SK-N-SH treated with all-trans-retinoic acid at 6 μM for 48 hours (cell line): ENCODE results near the gene GUCY1A2.

Source experiments
- ATAC-seq: fragments of 200-7000 bp; cut with Tn5 transposase; 3 replicates; pipeline ENCODE4 v1.9.1; 2020; ENCODE audit warnings: mild to moderate bottlenecking, moderate library complexity
- BACH2 ChIP-seq: fragments of 250-450 bp; sonication (Bioruptor Pico); IDR thresholded peaks from 2 replicates; pipeline ENCODE4 v1.9.0; 2021; ENCODE audit warnings: mild to moderate bottlenecking, borderline replicate concordance
- CREB5 ChIP-seq: fragments of 250-450 bp; sonication (Bioruptor Pico); IDR thresholded peaks from 2 replicates; pipeline ENCODE4 v1.5.1; 2020; ENCODE audit warnings: low read depth, mild to moderate bottlenecking, moderate library complexity
- CSDC2 ChIP-seq: fragments of 250-450 bp; sonication (Bioruptor Pico); IDR thresholded peaks from 2 replicates; pipeline ENCODE4 v1.5.0; 2020; ENCODE audit warnings: mild to moderate bottlenecking, moderate library complexity
- CSRNP3 ChIP-seq: fragments of 250-450 bp; sonication (Bioruptor Pico); IDR thresholded peaks from 2 replicates; pipeline ENCODE4 v1.5.1; 2021; ENCODE audit warnings: mild to moderate bottlenecking, moderate library complexity
- GLIS3 ChIP-seq: fragments of 250-450 bp; sonication (Bioruptor Pico); IDR thresholded peaks from 2 replicates; pipeline ENCODE4 v1.5.0; 2020; ENCODE audit warnings: mild to moderate bottlenecking, moderate library complexity
- ISL1 ChIP-seq: fragments of 250-450 bp; sonication (Bioruptor Pico); IDR thresholded peaks from 2 replicates; pipeline ENCODE4 v2.1.2; 2022; ENCODE audit warnings: mild to moderate bottlenecking, moderate library complexity
- OSR1 ChIP-seq: fragments of 250-450 bp; sonication (Bioruptor Pico); IDR thresholded peaks from 2 replicates; pipeline ENCODE4 v1.8.0; 2022; ENCODE audit warnings: moderate library complexity, mild to moderate bottlenecking, inconsistent platforms
- PATZ1 ChIP-seq: fragments of 250-450 bp; sonication (Bioruptor Pico); IDR thresholded peaks from 2 replicates; pipeline ENCODE4 v1.8.0; 2020; ENCODE audit warnings: mild to moderate bottlenecking, moderate library complexity, borderline replicate concordance
- POU6F1 ChIP-seq: fragments of 250-450 bp; sonication (Bioruptor Pico); IDR thresholded peaks from 2 replicates; pipeline ENCODE4 v1.8.0; 2021; ENCODE audit warnings: low read depth, mild to moderate bottlenecking, moderate library complexity, borderline replicate concordance
- PPARA ChIP-seq: fragments of 250-450 bp; sonication (Bioruptor Pico); IDR thresholded peaks from 2 replicates; pipeline ENCODE4 v1.5.0; 2020; ENCODE audit warnings: mild to moderate bottlenecking, borderline replicate concordance
- RARB ChIP-seq: fragments of 250-450 bp; sonication (Bioruptor Pico); IDR thresholded peaks from 2 replicates; pipeline ENCODE4 v1.8.0; 2021; ENCODE audit warnings: mild to moderate bottlenecking, moderate library complexity
- SNAI2 ChIP-seq: fragments of 250-450 bp; sonication (Bioruptor Pico); IDR thresholded peaks from 2 replicates; pipeline ENCODE4 v1.5.0; 2020; ENCODE audit warnings: mild to moderate bottlenecking, moderate library complexity
- TCF4 ChIP-seq: fragments of 250-450 bp; sonication (Bioruptor Pico); IDR thresholded peaks from 2 replicates; pipeline ENCODE4 v1.8.0; 2021; ENCODE audit warnings: mild to moderate bottlenecking, moderate library complexity, borderline replicate concordance
- TOX ChIP-seq: fragments of 250-450 bp; sonication (Bioruptor Pico); IDR thresholded peaks from 2 replicates; pipeline ENCODE4 v1.8.0; 2021; ENCODE audit warnings: mild to moderate bottlenecking, moderate library complexity, borderline replicate concordance
- TSHZ2 ChIP-seq: fragments of 250-450 bp; sonication (Bioruptor Pico); IDR thresholded peaks from 2 replicates; pipeline ENCODE4 v1.5.0; 2020; ENCODE audit warnings: mild to moderate bottlenecking, moderate library complexity
- ZC3H10 ChIP-seq: fragments of 250-450 bp; sonication (Bioruptor Pico); IDR thresholded peaks from 2 replicates; pipeline ENCODE4 v1.5.1; 2021; ENCODE audit warnings: mild to moderate bottlenecking, moderate library complexity
- ZFP3 ChIP-seq: fragments of 250-450 bp; sonication (Bioruptor Pico); IDR thresholded peaks from 2 replicates; pipeline ENCODE4 v1.5.0; 2020; ENCODE audit warnings: mild to moderate bottlenecking, moderate library complexity
- ZFP30 ChIP-seq: fragments of 450-650 bp; formaldehyde crosslinking; IDR thresholded peaks from 2 replicates; pipeline ENCODE4 v1.5.0; 2022; ENCODE audit warnings: mild to moderate bottlenecking, moderate library complexity
- ZNF70 ChIP-seq: fragments of 450-650 bp; formaldehyde crosslinking; IDR thresholded peaks from 2 replicates; pipeline ENCODE4 v1.5.0; 2020; ENCODE audit warnings: mild to moderate bottlenecking, moderate library complexity
- ZNF8 ChIP-seq: fragments of 450-650 bp; formaldehyde crosslinking; IDR thresholded peaks from 2 replicates; pipeline ENCODE4 v1.5.0; 2020; ENCODE audit warnings: mild to moderate bottlenecking, moderate library complexity

Gene GUCY1A2

GRCh38 chr11:106690923-106691322, 327.4 kb downstream of the GUCY1A2 start:
- no peak for ATAC-seq
- no peak for TF ChIP-seq SNAI2 (CRISPR knock-in tag)
- no peak for TF ChIP-seq ZFP3 (CRISPR knock-in tag)
- no peak for TF ChIP-seq ISL1 (CRISPR knock-in tag)
- TF ChIP-seq, all 23 proteins: peak for 0

- TF ChIP-seq CSRNP3 (CRISPR knock-in tag) (no peak), TOX (CRISPR knock-in tag) (no peak), ZNF8 (CRISPR knock-in tag) (no peak), BACH2 (CRISPR knock-in tag) (no peak), ZFP30 (no peak), ZNF70 (CRISPR knock-in tag) (no peak), OSR1 (CRISPR knock-in tag) (no peak), POU6F1 (CRISPR knock-in tag) (no peak), CREB5 (CRISPR knock-in tag) (no peak), SNAI2 (CRISPR knock-in tag) (no peak), ZC3H10 (CRISPR knock-in tag) (no peak), GLIS3 (CRISPR knock-in tag) (no peak), PATZ1 (CRISPR knock-in tag) (no peak), ZFP3 (CRISPR knock-in tag) (no peak), RARB (no peak)
- ATAC-seq, result no peak
Measured at GRCh38 chr11:106684944-106685343, 333.3 kb downstream of the GUCY1A2 start.

- ATAC-seq, result no peak
- no peak for TF ChIP-seq ZFP3 (CRISPR knock-in tag)
- no peak for TF ChIP-seq POU6F1 (CRISPR knock-in tag)
- no peak for TF ChIP-seq CSDC2
- TF ChIP-seq TSHZ2 (CRISPR knock-in tag), result no peak
- no peak for TF ChIP-seq TCF4 (CRISPR knock-in tag)
- no peak for TF ChIP-seq ISL1 (CRISPR knock-in tag)
- TF ChIP-seq CSRNP3 (CRISPR knock-in tag), result no peak
- TF ChIP-seq OSR1 (CRISPR knock-in tag), result no peak
- TF ChIP-seq PPARA, result no peak
- no peak for TF ChIP-seq ZC3H10 (CRISPR knock-in tag)
- no peak for TF ChIP-seq TOX (CRISPR knock-in tag)
- no peak for TF ChIP-seq ZNF70 (CRISPR knock-in tag)
- no peak for TF ChIP-seq BACH2 (CRISPR knock-in tag)
- no peak for TF ChIP-seq PATZ1 (CRISPR knock-in tag)
Measured at GRCh38 chr11:106683435-106683834, 334.8 kb downstream of the GUCY1A2 start.
